ENCODE measurements around the gene APOO.

APOO gene

GRCh38 chrX:23783589-23784469, 123.9 kb downstream of the APOO start:
- DNase-seq, result no peak
